ENCODE data around the gene PDE1A.

Gene PDE1A

GRCh38 chr2:182261860-182262387 is 164.9 kb downstream of the PDE1A start:
- no peak for DNase-seq

GRCh38 chr2:182259629-182260150 is 167.1 kb downstream of the PDE1A start:
- DNase-seq = peak; percentile 22

- no peak for DNase-seq
Observed at GRCh38 chr2:182252534-182252933, 174.3 kb downstream of the PDE1A start.

- DNase-seq = no peak
Observed at GRCh38 chr2:182248898-182249297, 177.9 kb downstream of the PDE1A start.

GRCh38 chr2:182248362-182248761 is 178.5 kb downstream of the PDE1A start:
- DNase-seq = no peak

DNA sequence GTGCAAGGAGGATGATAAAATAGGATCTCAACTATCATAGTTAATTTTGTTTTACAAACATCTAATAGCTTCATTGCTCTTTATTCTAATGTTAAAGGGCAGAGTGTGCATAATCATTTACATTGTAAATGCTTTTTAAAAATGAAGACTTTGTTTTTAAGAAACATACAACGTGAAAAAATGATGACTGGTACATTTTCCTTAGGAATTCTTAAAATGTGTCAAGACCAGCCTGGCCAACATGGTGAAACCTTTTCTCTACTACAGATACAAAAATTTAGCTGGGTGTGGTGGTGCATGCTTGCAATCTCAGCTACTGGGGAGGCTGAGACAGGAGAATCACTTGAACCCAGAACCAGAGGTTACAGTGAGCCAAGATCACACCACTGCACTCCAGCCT is 179.0 kb downstream of the PDE1A start:
- DNase-seq = no peak

GRCh38 chr2:182245963-182246362 is 180.9 kb downstream of the PDE1A start:
- DNase-seq = no peak

GRCh38 chr2:182242609-182243008 is 184.2 kb downstream of the PDE1A start:
- no peak for DNase-seq

DNA sequence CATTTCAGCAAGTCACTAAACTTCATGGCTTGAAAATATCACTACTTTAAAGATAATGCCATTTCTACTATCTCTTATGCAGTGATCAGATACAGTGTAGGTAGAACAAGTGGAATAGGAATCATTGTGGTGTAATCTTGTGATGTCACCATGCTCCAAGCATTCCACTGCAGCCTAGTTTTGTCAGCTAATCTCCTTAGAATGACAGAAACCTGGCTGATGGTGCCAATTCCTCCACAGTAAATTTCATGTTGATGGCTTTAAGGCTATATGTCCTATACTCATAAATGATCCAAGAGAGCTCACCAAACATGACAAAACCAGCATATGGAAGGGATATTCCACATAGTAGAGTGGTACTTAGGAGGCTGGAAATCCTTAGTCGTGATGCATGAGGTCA is 184.9 kb downstream of the PDE1A start:
- no peak for DNase-seq

DNA sequence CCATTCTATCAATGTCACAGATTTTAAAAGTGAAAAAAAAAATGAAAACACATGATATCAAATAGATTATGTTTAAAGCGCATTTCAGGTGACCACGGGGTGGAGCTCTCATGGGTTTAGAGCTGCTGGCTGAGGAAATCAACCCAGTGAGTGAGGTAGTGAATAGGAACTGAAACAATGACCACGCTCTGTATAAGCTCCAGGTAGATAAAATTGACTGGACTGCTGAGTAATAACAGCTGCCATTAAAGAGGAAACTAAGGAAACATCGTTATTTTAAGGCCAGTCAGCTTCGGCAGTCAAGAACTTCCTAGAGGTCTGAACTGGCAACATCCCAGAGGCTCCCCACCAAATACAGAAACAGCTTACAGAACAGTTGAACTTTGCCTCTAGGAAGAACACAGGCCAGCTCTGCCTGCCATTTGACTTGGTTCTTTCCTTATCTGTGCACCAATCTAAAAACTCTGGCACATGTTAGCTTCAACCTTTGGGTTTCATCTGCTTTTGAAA is 185.9 kb downstream of the PDE1A start:
- DNase-seq = peak; percentile 14

DNA sequence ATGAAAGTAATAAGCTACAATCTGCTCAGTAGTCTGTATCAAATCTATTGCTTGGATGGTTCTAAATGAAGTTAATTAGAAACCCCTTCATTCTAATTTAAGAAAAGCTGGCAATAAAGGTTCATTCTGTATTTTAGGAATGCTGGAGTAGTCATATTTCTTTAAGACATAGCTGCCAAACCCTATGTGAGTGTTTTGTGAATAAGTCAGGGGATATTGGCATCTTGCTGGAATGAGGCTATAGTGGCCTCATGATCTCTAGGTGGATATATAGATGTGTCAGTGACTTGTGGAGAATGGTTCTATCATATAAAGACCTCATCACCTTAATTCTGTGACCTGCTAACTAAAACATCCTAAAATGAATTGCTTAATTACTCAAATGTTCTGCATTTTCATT is 196.3 kb downstream of the PDE1A start:
- DNase-seq = peak; percentile 13

DNA sequence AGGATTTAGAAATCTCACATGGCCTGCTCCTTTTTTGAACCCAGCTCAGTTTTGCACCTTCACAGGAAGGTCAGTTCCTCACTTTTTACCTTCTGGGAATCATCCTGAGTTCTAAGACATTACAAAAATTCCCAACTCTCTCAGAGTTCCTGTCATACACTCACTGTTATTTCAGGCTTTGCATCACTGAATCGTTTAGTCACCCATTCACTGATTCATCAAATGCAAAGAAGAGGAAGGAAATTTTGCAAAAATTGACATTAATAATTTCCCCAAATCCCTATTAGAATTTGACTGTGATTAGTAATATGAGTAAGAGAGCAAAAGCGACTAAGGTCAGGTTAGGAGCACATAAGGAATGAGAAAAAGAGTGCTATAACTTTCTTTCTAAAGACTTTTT is 197.5 kb downstream of the PDE1A start:
- peak; percentile 26 for DNase-seq

- DNase-seq = peak; percentile 40
Observed at GRCh38 chr2:182228741-182229140, 198.1 kb downstream of the PDE1A start.

DNA sequence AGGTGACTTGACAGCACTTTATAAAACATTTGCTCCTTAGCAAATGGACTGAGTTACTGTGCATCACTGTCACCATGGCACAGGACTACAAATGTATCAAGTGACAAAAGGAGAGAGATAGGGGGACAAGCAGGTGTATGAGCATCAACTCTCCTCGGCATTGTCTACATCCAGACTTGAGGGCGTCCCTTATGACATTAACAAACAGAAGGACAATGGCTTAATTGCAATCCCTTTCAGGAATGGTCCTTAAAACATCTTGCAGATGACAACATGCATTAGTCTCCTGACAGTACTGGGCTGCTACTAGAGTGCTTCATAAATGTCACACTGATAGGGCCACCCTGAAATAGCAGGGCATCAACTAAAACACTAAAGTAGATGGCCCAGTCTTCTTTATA is 198.8 kb downstream of the PDE1A start:
- DNase-seq = no peak

DNA sequence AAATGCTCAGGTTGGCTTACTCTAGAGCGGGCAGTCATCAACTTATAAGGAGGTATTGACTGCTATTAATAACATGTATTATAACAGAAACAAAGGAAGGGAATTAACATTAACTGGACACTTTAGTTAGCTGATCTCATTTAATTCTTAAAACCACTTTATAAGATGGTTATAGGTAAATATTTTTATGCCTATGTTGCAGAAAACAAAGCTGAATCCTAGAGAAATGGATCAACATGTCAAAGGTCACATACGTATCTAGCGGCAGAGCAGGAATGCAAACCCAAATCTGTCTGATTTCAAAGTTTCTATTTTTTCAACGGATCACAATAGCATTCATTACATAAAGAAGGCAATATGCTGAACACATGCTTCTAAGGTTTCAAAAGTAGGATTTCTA is 200.0 kb downstream of the PDE1A start:
- no peak for DNase-seq

DNA sequence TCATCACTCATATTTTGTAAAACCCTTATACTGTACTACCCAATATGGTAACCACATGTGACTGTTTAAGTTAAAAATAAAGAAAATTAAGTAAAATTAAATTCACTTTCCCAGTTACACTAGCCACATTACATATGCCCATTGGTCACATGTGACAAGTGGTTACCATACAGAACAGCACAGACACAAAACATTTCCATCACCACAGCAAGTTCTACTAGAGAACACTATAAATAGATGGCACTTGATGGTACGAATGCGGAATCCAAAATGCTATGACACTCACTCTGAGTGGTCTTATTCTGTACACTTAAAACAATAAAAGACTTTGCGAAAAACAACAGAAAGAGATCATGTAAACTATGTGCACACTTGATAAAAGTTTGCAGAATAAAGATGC is 202.2 kb downstream of the PDE1A start:
- no peak for DNase-seq

DNA sequence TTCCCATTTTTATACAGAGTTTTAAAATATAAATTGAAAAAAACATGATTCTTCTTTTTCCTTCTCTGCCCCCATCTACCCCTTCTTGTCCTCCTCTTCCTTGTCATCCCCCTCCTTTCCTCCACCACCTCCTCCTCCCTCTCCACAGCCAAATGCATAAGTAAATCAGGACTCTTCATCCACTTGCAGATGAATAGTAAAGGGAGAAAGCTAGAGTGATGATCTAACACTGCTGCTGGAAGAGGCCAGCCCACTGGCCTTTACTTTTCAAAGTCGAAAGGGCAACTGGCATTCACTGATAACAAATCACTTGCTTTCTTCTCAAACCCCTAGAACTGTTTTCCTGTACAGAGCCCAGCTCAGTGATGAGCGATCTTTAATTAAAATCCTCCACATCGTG is 205.8 kb downstream of the PDE1A start:
- no peak for DNase-seq

DNA sequence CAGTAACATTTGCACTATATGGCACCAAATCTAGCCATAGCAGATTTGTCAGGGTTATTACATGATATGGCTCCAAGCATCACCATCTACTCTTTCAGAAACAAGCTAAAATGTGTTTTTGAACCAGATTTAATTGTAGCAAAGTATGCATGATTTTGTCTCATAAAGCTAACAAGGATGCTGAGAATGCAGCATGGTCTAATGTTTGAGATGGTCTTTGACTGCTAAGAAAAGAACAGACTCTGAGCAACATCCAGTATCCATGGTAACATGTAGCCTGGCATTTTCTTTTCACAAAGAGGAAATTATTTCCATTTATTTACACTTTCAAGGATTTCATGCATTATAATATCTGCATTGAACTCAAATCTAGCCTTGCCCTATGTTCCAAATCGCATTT is 206.5 kb downstream of the PDE1A start:
- no peak for DNase-seq

DNA sequence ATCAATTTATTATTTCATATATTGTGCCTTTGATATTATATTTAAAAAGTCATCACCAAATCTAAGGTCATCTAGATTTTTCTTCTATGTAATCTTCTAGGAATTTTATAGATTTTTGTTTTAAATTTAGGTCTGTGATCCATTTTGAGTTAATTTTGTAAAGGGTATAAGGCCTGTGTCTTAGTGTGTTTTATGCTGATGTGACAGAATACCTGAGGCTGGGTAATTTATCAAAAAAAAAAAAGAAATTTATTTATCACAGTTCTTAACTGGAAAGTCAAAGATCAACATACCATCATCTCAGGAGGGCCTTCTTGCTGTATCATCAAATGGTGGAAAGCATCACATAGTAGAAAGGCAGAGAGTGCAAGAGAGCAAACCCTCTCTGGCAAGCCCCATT is 216.2 kb downstream of the PDE1A start:
- DNase-seq = no peak

DNA sequence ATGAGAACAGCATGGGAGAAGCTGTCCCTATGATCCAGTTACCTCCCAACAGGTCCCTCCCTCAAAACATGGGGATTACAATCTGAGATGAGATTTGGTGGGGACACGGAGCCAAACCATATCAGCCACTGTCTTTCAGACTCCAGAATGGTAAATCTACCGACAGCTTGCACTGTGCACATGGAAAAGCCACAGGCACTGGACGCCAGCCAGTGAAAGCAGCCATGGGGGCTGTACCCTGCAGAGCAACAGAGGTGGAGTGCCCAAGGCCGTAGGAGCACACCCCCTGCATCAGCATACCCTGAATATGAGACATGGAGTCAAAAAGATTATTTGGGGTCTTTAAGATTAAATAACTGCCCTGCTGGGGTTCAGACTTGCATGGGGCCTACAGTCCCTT is 218.4 kb downstream of the PDE1A start:
- DNase-seq = no peak

DNA sequence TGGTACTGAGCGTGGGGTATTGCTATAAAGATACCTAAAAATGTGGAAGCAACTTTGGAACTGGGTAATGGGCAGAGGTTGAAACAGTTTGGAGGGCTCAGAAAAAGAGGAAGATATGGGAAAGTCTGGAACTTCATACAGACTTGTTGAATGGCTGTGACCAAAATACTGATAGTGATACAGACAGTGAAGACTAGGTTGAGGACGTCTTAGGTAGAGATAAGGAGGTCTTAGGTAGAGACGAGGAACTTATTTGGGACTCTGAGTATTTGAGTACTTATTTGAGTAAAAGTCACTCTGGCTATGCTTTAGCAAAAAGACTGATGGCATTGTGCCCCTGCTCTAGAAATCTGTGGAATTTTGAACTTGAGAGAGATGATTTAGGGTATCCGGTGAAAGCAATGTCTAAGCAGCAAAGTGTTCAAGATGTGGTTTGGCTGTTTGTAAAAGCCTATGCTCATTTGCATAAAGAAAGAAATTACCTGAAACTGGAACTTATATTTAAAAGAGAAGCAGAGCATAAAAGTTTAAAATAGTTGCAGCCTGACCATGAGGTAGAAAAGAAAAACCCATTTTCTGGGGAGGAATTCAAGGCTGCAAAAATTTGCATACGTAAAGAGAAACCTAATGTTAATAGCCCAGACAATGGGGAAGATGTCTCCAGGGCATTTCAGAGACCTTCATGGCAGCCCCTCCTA is 219.6 kb downstream of the PDE1A start:
- DNase-seq = no peak

DNA sequence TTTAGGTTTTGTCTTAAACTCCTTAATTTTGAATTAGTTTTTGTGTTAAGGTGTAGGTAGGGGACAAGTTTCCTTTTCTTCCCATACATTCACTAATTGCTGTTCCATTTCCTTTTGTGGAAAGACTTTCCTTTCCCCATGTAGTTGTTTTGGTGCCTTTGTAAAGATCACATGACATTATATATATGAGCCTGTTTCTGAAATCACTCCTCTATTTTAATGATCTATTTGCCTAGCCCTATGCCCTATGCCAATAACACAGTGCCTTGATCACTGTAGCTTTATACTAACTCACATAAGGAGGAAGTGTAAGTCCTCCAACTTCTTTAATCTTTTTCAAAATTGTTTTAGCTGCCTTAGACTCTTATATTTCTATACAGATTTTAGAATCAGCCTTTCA is 229.3 kb downstream of the PDE1A start:
- no peak for DNase-seq

GRCh38 chr2:182193291-182193690 is 233.5 kb downstream of the PDE1A start:
- no peak for DNase-seq

DNA sequence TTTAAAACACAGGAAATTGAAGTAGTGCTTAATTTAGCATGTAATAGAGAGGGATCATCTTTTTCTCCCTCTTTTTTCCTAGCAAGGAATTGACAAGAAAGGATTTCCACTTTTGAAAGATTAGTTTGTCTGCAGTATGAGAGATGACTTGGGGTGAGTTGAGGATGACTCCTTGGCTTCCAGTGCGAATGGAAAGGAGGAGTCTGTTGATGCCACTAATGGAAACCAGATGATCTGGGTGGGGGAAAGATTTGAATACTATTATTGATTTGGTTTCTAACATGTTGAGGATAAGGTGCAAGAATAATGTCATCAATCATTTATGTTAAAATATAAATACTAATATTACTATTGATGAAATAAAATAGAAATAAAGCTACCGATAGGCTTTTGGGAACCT is 235.8 kb downstream of the PDE1A start:
- no peak for DNase-seq

GRCh38 chr2:182187130-182187529 is 239.7 kb downstream of the PDE1A start:
- no peak for DNase-seq

All from fibroblast of skin of right quadriceps (primary cell).